GM21786 (cell line): ENCODE data around the gene UQCC5.
"Not testable (repeated sequence)": the region's sequence is repeated elsewhere in the genome, so short reads cannot be mapped to it uniquely, and the experiment has no call there.

Experiments used
- ATAC-seq: cut with Tn5 transposase; IDR thresholded peaks from one replicate; pipeline ENCODE4 v1.9.1; 2021; ENCODE audit not compliant: unreplicated experiment

Gene UQCC5

DNA sequence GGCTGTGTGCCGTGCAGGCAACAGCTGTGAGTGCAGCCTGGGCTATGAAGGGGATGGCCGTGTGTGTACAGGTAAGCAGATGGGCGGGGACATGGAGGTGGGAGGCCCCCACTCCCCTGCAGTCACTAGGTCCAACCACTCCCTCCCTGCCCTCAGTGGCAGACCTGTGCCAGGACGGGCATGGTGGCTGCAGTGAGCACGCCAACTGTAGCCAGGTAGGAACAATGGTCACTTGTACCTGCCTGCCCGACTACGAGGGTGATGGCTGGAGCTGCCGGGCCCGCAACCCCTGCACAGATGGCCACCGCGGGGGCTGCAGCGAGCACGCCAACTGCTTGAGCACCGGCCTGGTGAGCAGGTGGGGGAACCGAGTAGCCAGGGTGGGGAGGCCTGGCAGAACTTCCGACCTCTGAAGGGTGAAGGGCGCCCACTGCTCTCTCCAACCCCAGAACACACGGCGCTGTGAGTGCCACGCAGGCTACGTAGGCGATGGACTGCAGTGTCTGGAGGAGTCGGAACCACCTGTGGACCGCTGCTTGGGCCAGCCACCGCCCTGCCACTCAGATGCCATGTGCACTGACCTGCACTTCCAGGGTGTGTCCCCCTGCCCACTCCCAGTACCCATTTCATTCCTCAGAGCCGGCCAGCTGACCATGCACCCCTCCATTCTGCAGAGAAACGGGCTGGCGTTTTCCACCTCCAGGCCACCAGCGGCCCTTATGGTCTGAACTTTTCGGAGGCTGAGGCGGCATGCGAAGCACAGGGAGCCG, 14.3 kb upstream of the UQCC5 start:
- no peak for ATAC-seq

DNA sequence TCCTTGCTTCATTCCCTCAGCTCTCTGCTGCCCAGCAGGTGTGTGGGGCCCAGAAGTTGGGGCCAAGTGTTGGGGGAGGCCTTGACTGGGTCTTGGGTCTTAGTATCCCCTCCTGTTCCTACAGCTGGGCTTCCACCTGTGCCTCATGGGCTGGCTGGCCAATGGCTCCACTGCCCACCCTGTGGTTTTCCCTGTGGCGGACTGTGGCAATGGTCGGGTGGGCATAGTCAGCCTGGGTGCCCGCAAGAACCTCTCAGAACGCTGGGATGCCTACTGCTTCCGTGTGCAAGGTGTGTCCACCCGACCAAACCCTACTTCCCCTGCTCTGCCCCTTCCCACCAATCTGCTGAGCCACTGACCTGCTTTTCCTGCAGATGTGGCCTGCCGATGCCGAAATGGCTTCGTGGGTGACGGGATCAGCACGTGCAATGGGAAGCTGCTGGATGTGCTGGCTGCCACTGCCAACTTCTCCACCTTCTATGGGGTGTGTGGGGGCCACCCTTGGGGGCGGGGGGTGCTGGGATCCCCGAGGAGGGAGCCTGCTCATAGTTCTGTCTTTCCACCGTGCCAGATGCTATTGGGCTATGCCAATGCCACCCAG, 13.7 kb upstream of the UQCC5 start:
- ATAC-seq, result no peak

DNA sequence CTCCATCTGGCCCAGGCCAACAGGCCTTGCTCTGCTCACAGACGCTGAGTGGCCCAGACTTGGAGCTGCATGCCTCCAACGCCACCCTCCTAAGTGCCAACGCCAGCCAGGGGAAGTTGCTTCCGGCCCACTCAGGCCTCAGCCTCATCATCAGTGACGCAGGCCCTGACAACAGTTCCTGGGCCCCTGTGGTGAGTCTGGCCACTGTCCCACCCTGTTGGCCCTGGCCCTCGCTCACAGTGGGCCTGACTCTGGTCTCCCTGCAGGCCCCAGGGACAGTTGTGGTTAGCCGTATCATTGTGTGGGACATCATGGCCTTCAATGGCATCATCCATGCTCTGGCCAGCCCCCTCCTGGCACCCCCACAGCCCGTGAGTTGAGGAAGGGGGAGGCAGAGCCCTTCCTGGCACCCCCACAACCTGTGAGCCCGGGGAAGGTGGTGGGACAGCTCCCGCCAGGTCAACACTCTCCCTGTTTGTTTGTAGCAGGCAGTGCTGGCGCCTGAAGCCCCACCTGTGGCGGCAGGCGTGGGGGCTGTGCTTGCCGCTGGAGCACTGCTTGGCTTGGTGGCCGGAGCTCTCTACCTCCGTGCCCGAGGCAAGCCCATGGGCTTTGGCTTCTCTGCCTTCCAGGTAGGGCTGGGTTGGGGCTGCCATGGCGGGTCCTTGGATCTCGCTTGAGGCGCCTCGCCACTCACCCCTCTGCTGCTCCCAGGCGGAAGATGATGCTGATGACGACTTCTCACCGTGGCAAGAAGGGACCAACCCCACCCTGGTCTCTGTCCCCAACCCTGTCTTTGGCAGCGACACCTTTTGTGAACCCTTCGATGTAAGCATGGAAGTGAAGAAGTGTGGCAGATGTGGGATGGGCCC, 12.8 kb upstream of the UQCC5 start:
- no peak for ATAC-seq

DNA sequence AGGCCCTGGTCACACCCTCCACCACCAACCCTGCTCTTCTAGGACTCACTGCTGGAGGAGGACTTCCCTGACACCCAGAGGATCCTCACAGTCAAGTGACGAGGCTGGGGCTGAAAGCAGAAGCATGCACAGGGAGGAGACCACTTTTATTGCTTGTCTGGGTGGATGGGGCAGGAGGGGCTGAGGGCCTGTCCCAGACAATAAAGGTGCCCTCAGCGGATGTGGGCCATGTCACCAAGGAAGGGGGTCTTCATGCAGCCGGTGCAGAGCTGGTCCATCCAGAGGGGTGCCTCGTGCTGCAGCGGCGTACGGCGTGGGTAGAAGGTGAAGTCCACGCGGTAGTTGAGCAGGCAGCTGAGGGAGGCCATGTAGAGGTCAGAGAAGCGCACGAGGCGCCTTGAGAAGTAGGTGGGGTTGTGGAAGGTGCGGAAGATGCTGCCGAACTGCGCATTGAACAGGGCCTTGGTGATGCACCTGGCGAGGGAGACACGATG, 12.1 kb upstream of the UQCC5 start:
- ATAC-seq, result no peak

DNA sequence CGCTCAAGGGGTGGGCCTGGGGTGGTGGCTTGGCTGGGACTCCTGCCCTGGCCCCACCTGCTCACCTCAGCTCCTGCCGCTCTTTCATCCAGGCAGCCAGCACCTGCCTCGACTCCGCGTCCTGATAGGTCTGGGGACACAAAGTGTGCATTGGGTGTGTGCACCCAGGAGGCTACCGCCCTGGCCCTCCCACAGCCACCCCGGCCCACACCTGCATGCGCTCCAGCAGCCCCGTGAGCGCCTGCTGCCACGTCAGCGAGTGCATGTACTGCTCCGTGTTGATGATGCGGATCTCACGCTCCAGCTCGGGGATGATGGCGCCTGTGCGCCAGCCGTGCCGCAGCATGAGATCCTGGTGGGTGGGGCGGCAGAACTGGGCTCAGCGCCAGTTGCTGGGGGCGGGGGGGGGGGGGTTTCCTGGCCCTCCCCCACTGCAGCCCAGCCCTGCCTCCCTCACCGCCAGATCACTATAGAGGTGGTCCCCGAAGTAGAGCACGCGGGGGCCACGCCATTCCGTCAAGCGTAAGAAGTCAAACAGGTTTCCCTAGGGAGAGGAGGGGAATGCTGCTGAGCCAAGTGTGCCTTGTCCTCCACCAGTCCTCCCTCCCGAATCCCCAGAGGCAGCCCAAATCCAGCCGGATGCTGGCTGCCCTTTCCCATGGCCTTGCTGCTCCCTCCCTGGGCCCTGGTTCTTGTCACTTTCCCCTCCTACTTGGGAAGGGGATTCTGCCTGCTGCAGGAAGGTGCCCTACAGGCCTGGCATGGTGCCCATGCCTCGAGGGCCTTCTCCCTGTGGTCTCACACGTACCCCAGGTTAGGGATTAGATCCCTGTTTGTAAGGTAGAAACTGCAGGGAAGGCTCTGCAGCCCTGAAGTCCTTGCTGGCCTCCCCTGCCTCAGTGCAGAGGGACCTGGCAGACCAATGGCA, 11.4 kb upstream of the UQCC5 start:
- ATAC-seq, result no peak

DNA sequence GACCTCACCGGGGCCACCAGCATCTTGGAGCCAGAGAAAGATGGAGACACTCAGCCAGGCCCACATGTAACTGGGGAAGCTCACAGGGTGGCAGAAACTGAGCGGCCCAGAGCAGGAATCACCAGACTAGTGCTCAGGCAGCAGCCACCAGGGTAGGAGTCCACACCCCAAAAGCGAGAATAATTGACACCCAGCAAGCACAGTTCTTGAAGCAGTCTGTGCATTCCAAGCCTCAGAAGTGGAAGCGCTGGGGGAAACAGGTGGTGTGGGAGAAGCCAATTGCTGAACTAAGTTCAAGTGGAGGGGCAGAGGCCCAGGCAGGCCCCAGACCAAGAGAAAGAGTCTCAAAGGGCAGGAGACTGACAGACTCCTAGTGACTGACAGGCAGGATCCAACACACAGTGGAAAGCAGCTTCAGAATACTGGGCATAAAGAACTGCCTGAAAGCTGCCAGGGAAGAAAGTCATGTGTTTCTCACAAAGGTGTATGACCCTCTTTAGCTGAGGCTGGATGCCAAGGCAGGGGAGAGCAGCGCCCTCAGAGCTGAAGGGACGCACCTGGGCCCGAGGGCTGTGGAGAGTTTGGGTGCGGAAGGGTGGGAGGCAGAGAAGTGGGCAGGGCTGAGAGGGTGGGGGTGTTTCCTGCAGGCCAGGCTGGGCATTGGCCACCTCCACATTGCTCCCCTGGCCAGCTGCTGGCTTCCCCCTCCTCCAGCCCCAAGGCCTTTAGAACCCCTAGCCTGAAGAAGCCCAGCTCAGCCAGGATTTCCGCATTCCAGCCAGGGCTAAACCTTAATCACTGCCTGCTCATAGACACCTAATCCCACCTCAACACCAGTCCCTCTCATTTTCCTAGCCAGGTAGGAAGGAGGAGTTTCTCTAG, 10.5 kb upstream of the UQCC5 start:
- no peak for ATAC-seq

DNA sequence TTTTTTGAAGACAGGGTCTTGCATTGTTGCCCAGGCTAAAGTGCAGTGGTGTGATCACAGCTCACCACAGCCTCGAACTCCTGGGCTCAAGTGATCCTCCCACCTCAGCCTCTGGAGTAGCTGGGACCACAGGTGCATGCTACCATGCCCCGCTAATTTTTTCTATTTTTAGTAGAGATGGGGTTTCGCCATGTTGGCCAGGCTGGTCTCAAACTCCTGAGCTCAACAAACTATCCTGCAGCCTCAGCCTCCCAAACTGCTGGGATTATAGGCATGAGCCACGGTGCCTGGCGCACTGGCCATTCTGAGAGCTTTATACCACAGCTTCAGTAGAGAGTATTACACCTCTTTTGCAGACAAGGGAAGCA, 9.8 kb upstream of the UQCC5 start:
- ATAC-seq, result not testable (repeated sequence)

DNA sequence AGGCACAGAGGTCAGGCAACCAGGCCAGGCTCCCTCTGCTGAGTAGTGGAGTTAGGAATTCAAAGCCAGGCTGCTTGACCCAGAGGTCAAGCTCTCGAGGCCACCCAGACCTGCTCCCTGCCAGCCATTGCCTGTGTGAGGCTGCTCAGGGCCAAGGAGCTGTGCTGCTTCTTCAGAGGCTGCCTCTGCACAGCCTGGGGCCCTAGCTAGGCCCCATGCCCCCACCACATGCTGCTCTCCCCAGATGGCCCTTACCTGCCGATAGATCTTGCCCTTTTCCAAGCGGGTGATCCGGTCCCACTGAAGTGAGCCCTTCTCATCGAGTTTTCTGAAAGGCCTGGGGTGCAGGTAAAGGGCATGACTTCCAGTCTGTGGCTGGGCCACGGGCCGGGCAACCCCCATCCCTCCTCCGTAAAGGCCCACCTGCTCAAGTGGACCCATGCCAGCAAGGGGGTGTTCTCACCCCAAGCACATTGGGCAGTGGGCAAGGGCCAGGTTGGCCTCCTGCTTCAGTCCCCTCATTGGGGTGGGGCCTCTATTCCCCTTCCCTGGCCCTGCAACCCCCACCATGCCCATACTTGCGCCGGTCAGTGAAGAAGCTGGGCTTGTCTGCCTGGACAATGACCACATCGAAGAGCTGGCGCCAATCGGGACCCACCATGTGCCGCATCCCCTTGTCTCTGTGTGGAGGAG, 9.2 kb upstream of the UQCC5 start:
- ATAC-seq, result no peak

DNA sequence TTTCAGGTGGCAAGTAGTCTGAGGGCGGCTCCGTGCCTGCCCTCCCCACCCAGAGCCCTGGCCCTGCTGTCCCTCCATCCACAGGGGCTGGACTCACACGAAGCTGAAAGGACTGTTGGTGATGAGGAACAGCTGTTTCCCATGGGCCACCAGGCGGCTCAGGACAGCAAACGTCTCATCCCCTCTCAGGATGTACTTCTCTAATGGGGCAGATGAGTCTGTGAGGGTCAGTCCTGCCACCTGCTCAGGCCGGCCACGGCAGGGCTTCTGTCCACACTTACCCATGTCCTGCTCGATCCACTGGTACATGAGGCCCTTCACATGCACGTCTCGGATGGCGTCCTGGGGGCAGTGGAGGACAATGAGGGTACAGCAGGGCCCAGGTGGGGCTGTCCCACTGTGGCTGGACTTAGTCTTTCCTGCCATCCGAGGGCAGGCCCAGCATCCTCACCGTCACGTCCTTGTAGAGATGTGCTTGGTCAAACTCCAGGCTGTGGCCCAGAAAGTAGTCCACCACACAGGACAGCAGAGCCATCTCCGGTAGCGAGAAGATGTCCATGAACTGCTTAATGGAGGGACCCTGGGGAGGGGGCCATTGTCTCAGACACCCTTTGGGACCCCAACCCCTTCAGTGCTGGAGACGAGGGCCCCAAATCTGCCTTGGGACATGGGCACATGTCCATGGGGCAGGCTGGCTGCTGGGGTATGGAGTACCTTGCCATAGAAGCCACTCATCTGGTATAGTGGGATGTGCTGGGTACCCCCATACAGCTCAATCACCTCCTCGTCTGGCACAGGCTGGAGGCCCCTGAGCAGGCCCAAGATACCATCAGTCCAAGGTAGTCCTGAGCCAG, 8.4 kb upstream of the UQCC5 start:
- no peak for ATAC-seq

DNA sequence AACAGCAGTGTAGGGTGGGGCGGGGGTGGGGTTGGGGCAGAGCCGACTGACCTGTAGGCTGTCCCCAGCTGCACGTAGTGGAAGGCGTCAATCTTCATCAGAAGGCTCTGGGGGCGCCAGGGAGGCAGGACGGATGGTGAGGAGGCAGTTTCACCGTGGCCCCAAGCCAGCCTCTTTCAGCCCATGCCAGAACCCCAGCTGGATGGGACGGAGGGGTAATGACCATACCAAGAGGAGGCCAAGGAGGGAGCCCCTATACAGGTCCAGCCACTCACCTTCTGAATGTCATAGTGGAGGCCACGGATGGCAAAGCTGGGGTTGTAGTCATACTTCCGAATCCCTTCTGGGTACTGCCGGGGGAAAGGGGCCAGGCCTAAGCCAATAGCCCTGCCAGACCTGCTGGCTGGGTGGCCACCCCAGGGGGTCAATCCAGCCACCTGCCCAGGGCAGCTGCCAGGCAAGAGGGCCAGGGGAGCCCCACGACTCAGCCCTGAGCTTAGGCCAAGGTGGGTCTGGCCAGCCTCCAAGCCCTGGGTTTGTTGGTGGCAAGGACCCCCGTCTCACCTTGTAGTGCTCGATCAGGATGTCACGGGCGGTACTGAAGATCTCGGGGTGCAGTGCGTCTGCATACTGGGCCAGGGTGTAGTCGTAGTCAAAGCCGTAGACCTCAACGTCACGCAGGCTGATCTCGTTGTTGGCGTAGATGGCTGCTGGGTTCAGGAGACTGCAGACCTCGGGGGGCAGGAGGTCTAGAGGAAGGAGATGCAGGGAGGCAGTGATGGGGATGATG, 7.6 kb upstream of the UQCC5 start:
- no peak for ATAC-seq

DNA sequence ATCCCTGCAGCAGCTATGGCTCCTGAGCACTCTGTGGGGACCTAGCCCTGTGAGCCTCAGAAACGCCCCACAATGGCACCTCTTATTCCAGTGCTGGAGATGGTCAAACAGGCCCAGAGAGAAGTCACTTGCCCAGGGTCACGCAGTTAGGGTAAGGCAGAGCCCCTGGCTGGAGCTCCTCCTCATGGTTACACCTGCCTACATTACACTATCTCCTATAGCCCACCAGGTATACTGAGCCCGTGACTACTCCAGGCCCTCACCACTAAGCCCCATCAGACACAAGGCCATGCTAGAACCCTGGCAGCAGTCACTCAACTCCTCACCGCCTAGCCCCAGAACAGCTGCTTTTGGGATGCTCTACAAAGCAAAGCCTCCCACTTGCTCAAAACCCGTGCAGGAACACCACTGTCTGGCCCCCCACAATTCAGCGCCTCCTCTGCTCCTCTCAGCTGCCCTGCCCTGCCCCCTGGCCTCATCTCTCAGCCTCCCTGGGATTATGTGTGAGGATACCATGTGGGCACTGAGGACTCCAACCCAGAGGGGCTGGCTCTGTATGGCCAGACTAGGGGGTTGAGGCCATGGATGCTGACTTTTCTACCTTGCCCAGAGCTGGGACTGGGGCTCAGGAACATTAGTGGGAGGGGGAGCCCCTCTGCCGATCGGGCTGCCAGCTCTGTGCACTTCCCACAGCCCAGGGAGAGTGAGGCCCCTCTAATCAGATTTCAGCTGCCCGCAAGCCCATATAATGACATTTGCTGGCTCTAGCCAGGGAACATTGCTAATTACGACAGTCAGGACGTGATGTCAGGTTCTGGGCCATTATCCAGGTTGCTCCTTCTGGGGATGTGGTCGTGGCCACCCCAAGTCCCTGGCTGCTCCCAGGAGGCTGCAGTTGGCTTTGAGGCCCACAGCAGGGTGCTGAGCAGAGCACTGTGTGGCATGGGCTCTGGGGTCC, 6.8 kb upstream of the UQCC5 start:
- ATAC-seq, result no peak

DNA sequence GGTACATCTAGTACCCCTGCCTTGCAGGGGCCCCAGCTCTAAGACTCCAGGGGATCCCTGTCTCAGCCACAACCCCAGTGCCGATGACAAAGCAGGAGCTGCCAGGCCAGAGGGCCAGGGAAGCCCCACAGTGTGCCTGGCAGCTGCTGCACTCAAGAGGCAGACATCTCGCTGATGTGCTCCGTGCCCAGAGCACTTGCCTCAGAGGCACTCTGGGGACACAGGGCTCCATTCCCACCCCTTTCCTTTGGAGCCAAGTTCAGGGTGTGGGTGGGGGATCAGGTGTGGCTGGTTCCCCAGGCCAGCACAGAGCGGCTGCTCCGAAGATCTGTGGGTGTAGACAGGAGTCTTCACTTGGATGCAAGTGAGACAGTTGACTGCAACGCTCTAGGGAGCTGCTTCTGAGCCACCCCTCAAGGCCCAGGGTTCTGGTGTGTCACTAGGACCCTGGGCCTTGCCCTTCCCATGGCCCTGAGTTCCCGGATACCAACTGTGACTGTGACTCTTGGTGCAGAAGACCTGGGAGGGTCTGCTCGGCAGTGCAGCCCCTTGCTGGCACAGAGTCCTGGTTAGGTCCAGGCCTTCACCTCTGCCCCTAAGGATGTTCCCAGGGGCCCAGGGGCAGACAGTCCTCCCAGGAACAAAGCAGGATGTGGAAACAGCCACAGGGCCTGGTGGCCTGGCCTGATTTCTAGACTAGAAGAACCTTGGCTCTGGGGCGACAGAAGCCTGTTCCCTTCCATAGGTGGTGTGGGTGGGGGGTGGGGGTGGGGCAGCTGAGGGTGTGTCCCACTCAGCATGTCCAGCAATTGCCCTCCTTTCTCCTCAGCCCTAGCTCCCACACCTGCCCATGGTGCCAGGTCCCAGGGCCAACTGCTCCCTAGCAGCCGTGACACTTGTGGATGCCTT, 5.2 kb upstream of the UQCC5 start:
- no peak for ATAC-seq

DNA sequence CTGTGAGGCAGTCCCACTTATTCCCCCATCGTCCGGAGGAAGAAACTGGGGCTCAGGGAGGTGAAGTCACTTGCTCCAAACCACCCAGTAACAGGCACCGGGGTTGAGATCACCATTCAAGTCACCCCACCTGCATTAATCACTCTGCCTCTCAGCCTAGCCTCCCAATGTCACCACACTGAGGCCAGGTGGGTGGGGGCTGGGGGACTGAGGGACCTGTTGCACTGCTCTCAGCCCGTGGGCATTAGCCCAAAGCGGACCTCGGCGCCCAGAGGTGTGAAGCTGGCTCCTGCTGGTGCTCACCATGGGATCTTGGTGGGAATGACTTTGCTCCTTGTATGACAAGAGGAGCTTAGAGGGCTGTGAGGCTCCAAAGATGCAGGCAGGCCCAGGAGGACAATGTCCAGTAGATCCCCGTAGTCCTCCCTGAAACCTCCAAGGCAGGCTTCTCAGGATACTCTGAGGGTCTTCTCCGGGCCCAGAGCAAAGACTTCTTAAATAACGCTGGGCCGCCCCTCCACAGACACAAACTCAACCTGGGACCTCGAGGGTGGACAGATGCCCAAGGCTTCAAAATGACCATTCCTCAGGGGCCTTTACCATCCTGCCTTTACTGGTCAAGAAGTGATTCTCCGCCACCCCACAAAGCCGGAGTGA, 4.4 kb upstream of the UQCC5 start:
- ATAC-seq, result no peak

DNA sequence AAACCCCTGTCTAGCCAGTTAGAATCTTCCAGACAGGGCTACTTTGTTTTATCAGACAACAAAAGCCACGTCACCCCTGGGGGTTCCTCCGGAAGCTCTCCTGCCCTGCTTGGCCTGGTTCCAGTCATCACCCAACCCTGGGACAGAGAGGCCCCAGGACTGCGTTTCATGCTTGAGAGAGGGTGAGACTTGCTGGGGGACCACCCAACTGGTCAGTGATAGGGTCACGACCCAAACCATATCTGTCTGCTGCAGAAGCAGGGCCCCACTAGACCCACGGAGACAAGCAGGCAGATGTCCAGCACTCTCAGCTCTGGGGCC, 3.9 kb upstream of the UQCC5 start:
- no peak for ATAC-seq
